ENCODE results near the gene SLC35F6.

GRCh38 chr2:26723991-26724750 lies 39.9 kb upstream of the SLC35F6 start:
- no peak for TF ChIP-seq POLR2A (IDR thresholded peaks at IDR 0.05; ENCODE audit: low read depth, low read length)
- TF ChIP-seq CTCF (IDR thresholded peaks at IDR 0.05; ENCODE audit: extremely low read depth in 1 of 2, insufficient read depth in 1 of 2, low read depth in 1 of 2, low read length in 2 of 2), result no peak
- TF ChIP-seq POLR2AphosphoS5 (IDR thresholded peaks at IDR 0.05; ENCODE audit: insufficient read depth, low read depth, low read length), result no peak
- TF ChIP-seq MAX (IDR thresholded peaks at IDR 0.05; ENCODE audit: insufficient read depth, insufficient read length), result no peak

All from endothelial cell of umbilical vein (primary cell).